Prostate gland (tissue), 2 donors: Measurements from ENCODE around the gene SEC61A1. TPM values are rescaled to one million over a fixed set of nuclear protein-coding genes. Genes with fewer than 3 reads are reported as not detected.
A peak's percentile ranks its signal among the peaks of the same experiment; 100 is the strongest.

Experiments used
- DNase-seq: peaks from one replicate; pipeline ENCODE4 v3.0.0-alpha.2; 2019; ENCODE audit warnings: low spot score
- H3K27ac ChIP-seq, 2 donors: fragments of 200-600 bp; sonication (generic); 2 replicates each; pipeline ENCODE4 v1.5.1; 2017 to 2019
- H3K27me3 ChIP-seq: fragments of 200-600 bp; sonication (generic); replicated peaks from 2 replicates; pipeline ENCODE4 v1.5.1; 2019; ENCODE audit not compliant: insufficient read depth
- H3K36me3 ChIP-seq, 2 donors: fragments of 200-600 bp; sonication (generic); 1 replicate in 1 of 2; 2 replicates in 1 of 2; pipeline versions ENCODE4 v1.5.1 to v1.8.1; 2017 to 2019
- H3K4me1 ChIP-seq: fragments of 200-600 bp; sonication (generic); replicated peaks from 2 replicates; pipeline ENCODE4 v1.5.1; 2019
- H3K4me3 ChIP-seq, 2 donors: fragments of 200-600 bp; sonication (generic); 2 replicates each; pipeline ENCODE4 v1.5.1; 2017 to 2019
- H3K9me3 ChIP-seq: fragments of 200-600 bp; sonication (generic); 2 replicates; pipeline ENCODE4 v1.5.1; 2017
- CTCF ChIP-seq, 4 experiments: fragments of 200-600 bp in 2 of 4; fragments of 450-650 bp in 2 of 4; sonication (generic) in 2 of 4; IDR thresholded peaks; 1 replicate in 3 of 4; 2 replicates in 1 of 4; pipeline ENCODE4 v1.5.1; 2016 to 2019; ENCODE audit warnings: antibody characterized with exemption in 4 of 4, mild to moderate bottlenecking in 2 of 4, moderate library complexity in 2 of 4
- POLR2A ChIP-seq: fragments of 450-650 bp; IDR thresholded peaks from one replicate; pipeline ENCODE4 v1.6.1; 2016; ENCODE audit warnings: antibody characterized with exemption, mild to moderate bottlenecking
- POLR2AphosphoS5 ChIP-seq: sonication (generic); formaldehyde crosslinking; IDR thresholded peaks from one replicate; pipeline ENCODE4 v1.6.1; 2017; ENCODE audit warnings: antibody characterized with exemption
- WGBS: methylation state at CpG from one replicate; pipeline ENCODE4 v1.1.5; 2018; 5-methylcytosine and 5-hydroxymethylcytosine counted together
- intact Hi-C: fragments of 100-400 bp; cut with DNase I; formaldehyde crosslinking; loops from one replicate; pipeline ENCODE4 v1.14.2; 2022
- total RNA-seq, 2 donors: library from RNA; depleted of rRNA; stranded (reverse); fragments of >200 nt; gene quantifications; one replicate each; pipeline ENCODE4 v1.1.0, GENCODE V29; 2016

Gene SEC61A1
- total RNA-seq, 2 donors from 2014 or later: 166 to 195 TPM

- no peaks in the 10 kb centered on the region for H3K36me3 ChIP-seq
- DNase-seq: no peak
- H3K9me3 ChIP-seq: no peaks in the 10 kb centered on the region
- TF ChIP-seq POLR2A (no peak), CTCF (IDR thresholded peaks at IDR 0.05) (no peak), POLR2AphosphoS5 (no peak)
- intact Hi-C loops: no loop called here
- WGBS: 71% methylated on average over 6 of the region's 6 CpGs
- no peaks in the 10 kb centered on the region for H3K27me3 ChIP-seq
- H3K27ac ChIP-seq: no peak overlapping the region
- H3K4me3 ChIP-seq: no peak overlapping the region
- H3K4me1 ChIP-seq: peaks cover 14% of the 10 kb centered on the region
Measured at GRCh38 chr3:128081226-128081625, 29.0 kb downstream of the SEC61A1 start.

- no peak overlapping the region for H3K27ac ChIP-seq
- intact Hi-C loops: no loop called here
- 61% methylated on average over 4 of the region's 4 CpGs for WGBS
Measured at GRCh38 chr3:128081846-128082245, 29.6 kb downstream of the SEC61A1 start.

GRCh38 chr3:128082546-128082945 is 30.3 kb downstream of the SEC61A1 start:
- Histone ChIP-seq H3K27me3 (no peaks in the 10 kb centered on the region), H3K4me1 (peaks cover 14% of the 10 kb centered on the region), H3K9me3 (no peaks in the 10 kb centered on the region), H3K4me3 (no peak overlapping the region), H3K36me3 (no peaks in the 10 kb centered on the region), H3K27ac (no peak overlapping the region)
- TF ChIP-seq POLR2AphosphoS5 (no peak), CTCF (IDR thresholded peaks at IDR 0.05) (no peak), POLR2A (no peak)
- intact Hi-C loops: no loop called here
- DNase-seq: no peak
- 69% methylated on average over 10 of the region's 10 CpGs for WGBS

More at GRCh38 chr3:128081846-128082245, 29.6 kb downstream of the SEC61A1 start:
- TF ChIP-seq POLR2A (no peak), CTCF (IDR thresholded peaks at IDR 0.05) (no peak), POLR2AphosphoS5 (no peak)
- Histone ChIP-seq H3K4me1 (peaks cover 14% of the 10 kb centered on the region), H3K4me3 (no peak overlapping the region), H3K36me3 (no peaks in the 10 kb centered on the region), H3K27me3 (no peaks in the 10 kb centered on the region), H3K9me3 (no peaks in the 10 kb centered on the region)
- no peak for DNase-seq

- TF ChIP-seq CTCF (IDR thresholded peaks at IDR 0.05): no peak
- no peak for TF ChIP-seq POLR2A
- no peak for TF ChIP-seq POLR2AphosphoS5
- no peak overlapping the region for H3K27ac ChIP-seq
- intact Hi-C loops: no loop called here
- H3K9me3 ChIP-seq: no peaks in the 10 kb centered on the region
- no peak overlapping the region for H3K4me3 ChIP-seq
- no peaks in the 10 kb centered on the region for H3K27me3 ChIP-seq
- H3K4me1 ChIP-seq: peaks cover 14% of the 10 kb centered on the region
- H3K36me3 ChIP-seq: no peaks in the 10 kb centered on the region
- 52% methylated on average over 10 of the region's 10 CpGs for WGBS
- DNase-seq: no peak
Measured at GRCh38 chr3:128083396-128083795, 31.2 kb downstream of the SEC61A1 start.

- H3K27ac ChIP-seq: peak overlapping the region; percentile 1 to 4
- WGBS: 42% methylated on average over 9 of the region's 9 CpGs
- no peaks in the 10 kb centered on the region for H3K9me3 ChIP-seq
- H3K4me3 ChIP-seq: no peak overlapping the region
- no peak for DNase-seq
- intact Hi-C loops: no loop called here
- H3K36me3 ChIP-seq: no peaks in the 10 kb centered on the region
- H3K27me3 ChIP-seq: no peaks in the 10 kb centered on the region
- TF ChIP-seq CTCF (IDR thresholded peaks at IDR 0.05) (no peak), POLR2AphosphoS5 (no peak), POLR2A (no peak)
- peaks cover 14% of the 10 kb centered on the region for H3K4me1 ChIP-seq
Measured at GRCh38 chr3:128083980-128084674, 31.9 kb downstream of the SEC61A1 start.
